ENCODE results near the gene TREML4. TPM values are rescaled to one million over a fixed set of nuclear protein-coding genes. Genes with fewer than 3 reads are reported as not detected.

TREML4 gene
- polyA plus RNA-seq, 4 donors: 0.06 to 0.09 TPM; not detected in 2

DNA sequence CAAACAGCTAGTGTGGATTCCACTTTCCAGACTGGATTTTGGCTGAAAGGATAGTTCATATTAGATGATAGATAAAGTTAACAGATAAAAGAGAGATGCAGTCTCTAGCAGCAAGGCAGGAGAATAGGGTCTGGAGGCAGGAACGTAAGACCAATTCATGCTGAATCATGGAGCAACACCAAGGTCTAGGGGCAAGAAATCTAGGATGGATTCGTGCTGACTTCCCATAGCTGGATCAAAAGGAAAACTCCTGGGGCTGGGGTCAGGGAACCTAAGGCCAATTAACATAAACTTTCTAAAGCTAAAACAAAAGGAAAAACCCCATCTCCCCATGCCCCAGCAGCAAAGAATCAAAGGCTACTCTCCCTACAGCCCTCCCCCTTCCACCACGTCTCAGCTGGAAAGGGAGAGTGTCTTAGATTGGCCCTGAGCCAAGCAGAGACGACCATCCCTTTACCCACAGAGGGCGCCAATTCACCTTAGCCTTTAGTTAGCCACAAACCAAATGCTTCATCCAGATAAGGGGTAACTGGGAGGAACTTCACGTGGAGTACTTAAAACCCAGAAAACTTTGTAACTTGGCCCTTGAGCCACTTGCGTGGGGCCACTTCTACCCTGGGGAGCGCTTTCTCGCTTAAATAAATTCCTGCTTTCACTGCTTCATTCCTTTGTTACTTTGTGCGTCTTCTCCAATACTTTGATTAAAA is 50.7 kb downstream of the TREML4 start:
- peak in 3 of 4 donors; percentile 30 to 65 (median 34) for DNase-seq (ENCODE audit: low read depth in 4 of 4, low spot score in 2 of 4)

DNA sequence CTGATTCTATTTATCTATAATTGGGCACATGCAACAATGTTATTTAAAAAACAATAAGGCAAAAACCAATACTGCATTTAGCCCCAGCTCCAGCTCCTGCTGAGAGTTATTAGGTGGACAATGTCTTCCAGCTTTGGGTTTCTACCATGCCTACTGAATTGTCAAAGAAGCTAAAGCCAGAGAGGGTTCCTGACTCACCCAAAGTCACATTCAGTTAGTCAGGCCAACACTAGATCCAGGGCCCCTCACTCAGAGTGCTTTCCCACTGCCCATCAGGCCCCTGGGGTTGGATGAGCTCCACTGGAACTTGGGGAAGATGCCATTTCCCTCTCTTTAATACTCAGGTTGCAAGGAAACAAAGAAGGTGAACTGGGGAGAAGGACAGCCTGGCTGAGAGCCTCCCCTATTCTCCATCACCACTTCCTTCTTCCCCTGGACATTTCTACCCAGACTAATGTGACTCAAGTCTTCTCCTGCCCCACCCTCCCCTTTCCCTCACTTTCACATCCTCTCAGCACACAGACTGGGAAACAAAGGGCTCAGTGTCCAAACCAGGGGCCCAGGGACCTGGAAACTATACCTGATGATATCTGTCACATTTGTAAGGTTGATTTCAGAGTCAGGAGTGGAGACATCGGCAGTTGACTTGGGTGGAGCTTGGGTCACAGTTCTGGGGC is 52.4 kb downstream of the TREML4 start:
- DNase-seq (ENCODE audit: low read depth in 4 of 4, low spot score in 2 of 4): no peak

DNA sequence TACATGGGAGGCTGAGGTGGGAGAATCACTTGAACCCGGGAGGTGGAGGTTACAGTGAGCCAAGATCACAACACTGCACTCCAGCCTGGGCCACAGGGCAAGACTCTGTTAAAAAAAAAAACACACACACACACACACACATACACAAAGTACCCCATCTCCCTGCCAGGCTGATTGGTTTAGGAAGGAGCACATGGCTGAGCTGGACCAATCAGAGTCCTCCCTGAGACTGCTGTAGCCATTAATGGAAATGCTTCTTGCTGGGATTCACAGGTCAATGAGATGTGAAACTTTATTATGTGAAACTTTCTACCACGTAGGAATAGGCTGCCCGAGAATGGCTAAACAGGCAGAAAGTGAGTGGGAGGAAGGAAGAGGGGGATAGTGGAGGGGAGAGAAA is 55.5 kb downstream of the TREML4 start:
- DNase-seq (ENCODE audit: low read depth in 4 of 4, low spot score in 2 of 4): no peak

DNA sequence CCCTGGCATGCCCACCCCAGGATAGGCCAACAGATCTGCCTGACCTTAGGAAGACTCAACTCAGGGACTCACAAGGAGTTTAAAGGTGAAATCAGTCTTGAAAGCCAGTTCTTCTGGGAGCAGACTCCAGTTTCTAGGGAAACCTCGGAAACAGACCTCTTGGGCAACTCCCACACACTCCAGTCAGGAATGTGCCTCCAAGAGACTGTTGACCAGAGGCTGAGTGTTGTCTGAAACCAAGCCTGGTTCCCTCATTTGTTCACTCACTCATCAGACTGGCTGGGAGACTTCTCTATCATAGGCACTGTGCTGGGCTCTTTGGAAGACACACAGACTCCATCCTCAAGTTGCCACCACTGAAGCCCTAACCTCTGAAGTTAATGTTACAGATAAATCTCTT is 56.6 kb downstream of the TREML4 start:
- DNase-seq (ENCODE audit: low read depth in 4 of 4, low spot score in 2 of 4): peak in 1 of 4 donors; percentile 18

DNA sequence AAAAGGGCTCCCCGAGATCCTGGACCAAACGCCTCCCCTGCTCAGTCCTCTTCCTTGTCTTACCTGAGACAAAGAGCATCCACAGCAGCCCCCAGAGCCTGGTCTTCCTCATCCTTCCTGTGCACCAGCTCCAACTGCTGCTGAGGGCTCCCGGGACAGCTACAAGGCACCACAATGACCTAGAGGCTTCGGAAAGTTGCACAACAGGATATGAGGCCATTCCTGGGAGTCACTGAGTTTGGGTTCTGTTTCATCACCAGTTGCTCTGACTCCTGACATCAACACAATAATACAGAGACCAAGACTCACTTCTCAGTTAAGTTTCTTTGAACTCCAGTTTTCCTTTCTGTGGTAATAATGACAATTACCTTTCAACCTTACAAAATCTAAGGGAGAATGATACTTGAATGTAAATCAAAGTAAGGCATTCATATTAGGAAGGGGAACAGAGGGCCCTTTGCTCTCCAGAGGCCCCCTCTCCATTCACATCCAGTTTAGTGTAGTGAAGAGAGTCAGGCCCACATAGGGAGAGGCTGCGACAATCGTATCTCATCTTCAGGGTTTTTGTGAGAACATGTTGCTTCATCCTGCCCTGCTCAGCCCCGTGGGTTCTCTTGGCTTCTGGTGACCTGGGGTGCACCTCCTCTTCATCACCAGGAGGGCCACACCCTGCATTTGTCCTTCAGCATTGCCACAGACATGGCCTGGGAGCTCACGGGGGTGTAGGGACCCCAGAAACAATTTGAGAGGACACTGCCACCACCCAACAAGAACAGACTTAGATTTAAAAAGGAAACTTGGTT is 58.6 kb downstream of the TREML4 start, which contains the start of gene TREM1:
TREM1 (minus strand) TSS at position 139 of the 803 bp plus-strand sequence; CDS start at position 112, 27 bp downstream.
- DNase-seq (ENCODE audit: low read depth in 4 of 4, low spot score in 2 of 4): no peak

DNA sequence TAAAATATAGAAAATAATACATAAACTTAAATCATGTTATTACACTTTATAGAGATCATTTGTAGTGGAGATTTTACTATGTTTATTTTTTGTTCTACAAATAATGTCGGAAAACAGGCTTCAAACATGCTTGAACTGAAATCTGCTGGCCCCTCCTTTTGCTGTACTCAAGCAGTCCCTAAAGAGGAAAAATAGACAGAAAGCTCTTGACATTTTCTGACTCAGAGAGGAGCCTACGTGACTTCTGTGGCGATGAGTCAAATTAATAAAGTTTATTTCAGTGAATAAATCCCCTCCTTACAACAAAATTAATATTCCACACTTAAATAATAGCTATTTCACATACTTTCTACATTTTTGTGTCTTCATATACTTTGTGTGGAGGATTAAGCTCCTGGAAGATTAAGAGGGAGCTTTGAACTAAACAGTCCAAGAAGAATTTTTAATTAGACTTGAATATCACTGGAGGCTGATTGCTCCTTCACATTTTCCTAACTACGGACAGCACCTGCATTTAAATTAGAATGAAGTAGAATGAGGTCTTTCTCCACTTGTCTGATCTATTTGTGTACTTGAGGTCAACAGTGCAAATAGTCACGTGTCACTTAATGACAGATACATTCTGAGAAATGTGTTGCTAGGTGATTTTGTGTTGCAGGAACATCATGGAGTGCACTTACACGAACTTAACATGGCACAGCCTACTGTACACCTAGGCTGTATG is 60.0 kb downstream of the TREML4 start:
- DNase-seq (ENCODE audit: low read depth in 4 of 4, low spot score in 2 of 4): no peak

Other genes starting within 250 kb of the TREML4 start
- gene UNC5CL, start 189.1 kb upstream of the TREML4 start, polyA plus RNA-seq (ENCODE audit: insufficient read length in 4 of 4): 10 to 100 TPM in 1 of 4 donors, 1 to 10 TPM in 3; 4.5 to 10.8 (median 6.7) TPM
- gene TSPO2, start 185.9 kb upstream of the TREML4 start, polyA plus RNA-seq (ENCODE audit: insufficient read length in 4 of 4): under 1 TPM; 0.57 to 0.88 (median 0.72) TPM
- under 1 TPM in 3 of 4 donors, not detected in 1; 0.38 to 0.66 (median 0.52) TPM for gene APOBEC2, start 175.1 kb upstream of the TREML4 start, polyA plus RNA-seq (ENCODE audit: insufficient read length in 4 of 4)
- gene OARD1, start 156.0 kb upstream of the TREML4 start, polyA plus RNA-seq (ENCODE audit: insufficient read length in 4 of 4): 10 to 100 TPM; 52.3 to 71.3 (median 57.8) TPM
- gene NFYA, start 155.4 kb upstream of the TREML4 start, polyA plus RNA-seq (ENCODE audit: insufficient read length in 4 of 4): 10 to 100 TPM; 45.6 to 53.7 (median 49.4) TPM
- 1 to 10 TPM in 1 of 4 donors, under 1 TPM in 3; 0.49 to 1.3 (median 0.96) TPM for gene TREML1, start 74.0 kb upstream of the TREML4 start, polyA plus RNA-seq (ENCODE audit: insufficient read length in 4 of 4)
- gene TREM2, start 65.2 kb upstream of the TREML4 start, polyA plus RNA-seq (ENCODE audit: insufficient read length in 4 of 4): under 1 TPM; 0.28 to 0.55 (median 0.41) TPM
- gene TREML2, start 27.2 kb upstream of the TREML4 start, polyA plus RNA-seq (ENCODE audit: insufficient read length in 4 of 4): under 1 TPM; 0.08 to 0.13 (median 0.12) TPM
- under 1 TPM in 2 of 4 donors, not detected in 2; 0.19 to 0.42 TPM for gene TREM1, start 58.3 kb downstream of the TREML4 start, polyA plus RNA-seq (ENCODE audit: insufficient read length in 4 of 4)
- not detected for gene NCR2, start 107.3 kb downstream of the TREML4 start, polyA plus RNA-seq (ENCODE audit: insufficient read length in 4 of 4)